SK-N-MC (cell line): ENCODE results near the gene LONP2.

Experiments
- EZH2 ChIP-seq: fragments of 200-600 bp; sonication (generic); IDR thresholded peaks from one replicate; pipeline ENCODE4 v1.6.1; 2017; ENCODE audit warnings: antibody characterized with exemption
- FOXP2 ChIP-seq: optimal IDR thresholded peaks from 2 replicates; pipeline ENCODE3; 2011; ENCODE audit warnings: mild to moderate bottlenecking, moderate library complexity; ENCODE audit not compliant: insufficient read depth; ENCODE audit errors: extremely low read length, control extremely low read depth
- POLR2AphosphoS5 ChIP-seq: IDR thresholded peaks from 2 replicates; pipeline ENCODE4 v1.6.1; 2012; ENCODE audit warnings: mild to moderate bottlenecking, low read depth, low read length, borderline replicate concordance

GRCh38 chr16:48256579-48257177 lies 12.6 kb downstream of the LONP2 start:
- TF ChIP-seq EZH2 (no peak), POLR2AphosphoS5 (no peak), FOXP2 (no peak)
